Gastrocnemius medialis (tissue), 4 donors: ENCODE results near the gene HSPG2. TPM values are rescaled to one million over a fixed set of nuclear protein-coding genes. Genes with fewer than 3 reads are reported as not detected.
A peak's percentile ranks its signal among the peaks of the same experiment; 100 is the strongest.
"Not testable (repeated sequence)": the region's sequence is repeated elsewhere in the genome, so short reads cannot be mapped to it uniquely, and the experiment has no call there.

Experiments
- ATAC-seq, 2 donors: fragments of 150-250 bp; one replicate each; pipeline ENCODE4 v1.9.1; 2016
- DNase-seq, 2 donors: peaks; one replicate each; pipeline ENCODE4 v3.0.0-alpha.2; 2019
- H3K27ac ChIP-seq, 4 donors: fragments of 200-600 bp; sonication (generic); 1 replicate in 1 of 4; 2 replicates in 3 of 4; pipeline ENCODE4 v1.5.1; 2016 to 2018; ENCODE audit warnings: mild to moderate bottlenecking in 2 of 4, moderate library complexity in 1 of 4
- H3K27me3 ChIP-seq, 3 donors: fragments of 200-600 bp; sonication (generic) in 2 of 3; 1 replicate in 1 of 3; 2 replicates in 2 of 3; pipeline versions ENCODE4 v1.5.1 to v1.6.0; 2016 to 2019; ENCODE audit warnings: mild to moderate bottlenecking in 1 of 3, moderate library complexity in 1 of 3
- H3K36me3 ChIP-seq, 2 donors: fragments of 200-600 bp; sonication (generic) in 1 of 2; one replicate each; pipeline ENCODE4 v1.5.1; 2017 to 2018
- H3K4me1 ChIP-seq, 2 donors: fragments of 200-600 bp; sonication (generic) in 1 of 2; one replicate each; pipeline ENCODE4 v1.5.1; 2016 to 2017; ENCODE audit warnings: mild to moderate bottlenecking in 2 of 2
- H3K4me3 ChIP-seq, 4 donors: fragments of 200-600 bp; sonication (generic) in 3 of 4; 1 replicate in 1 of 4; 2 replicates in 3 of 4; pipeline ENCODE4 v1.5.1; 2016 to 2019; ENCODE audit warnings: mild to moderate bottlenecking in 2 of 4
- H3K9me3 ChIP-seq, 3 donors: fragments of 200-600 bp; sonication (generic) in 2 of 3; 1 replicate in 1 of 3; 2 replicates in 2 of 3; pipeline ENCODE4 v1.5.1; 2016 to 2019
- CTCF ChIP-seq, 5 experiments: fragments of 450-650 bp in 3 of 5; fragments of 200-600 bp in 2 of 5; sonication (generic) in 2 of 5; IDR thresholded peaks in 4 of 5; conservative IDR thresholded peaks in 1 of 5; 1 replicate in 4 of 5; 2 replicates in 1 of 5; pipeline ENCODE4 v1.5.1; 2016 to 2019; ENCODE audit warnings: antibody characterized with exemption in 5 of 5, mild to moderate bottlenecking in 3 of 5, moderate library complexity in 3 of 5
- POLR2A ChIP-seq, 2 donors: fragments of 450-650 bp; IDR thresholded peaks; one replicate each; pipeline ENCODE4 v1.6.1; 2017; ENCODE audit warnings: antibody characterized with exemption in 2 of 2, mild to moderate bottlenecking in 2 of 2, moderate library complexity in 2 of 2
- in situ Hi-C, 4 donors: fragments of 200-750 bp; cut with MboI; loops; one replicate each; pipeline versions ENCODE4 v1.15.0 to v1.8.0; 2017; ENCODE audit warnings: low sequenced_read_pairs in 4 of 4
- intact Hi-C: fragments of 100-400 bp; cut with DNase I; formaldehyde crosslinking; loops from one replicate; pipeline ENCODE4 v1.15.1; 2023; ENCODE audit warnings: low total_unique reads
- total RNA-seq, 4 donors: library from RNA; depleted of rRNA; stranded (reverse); fragments of >200 nt; gene quantifications; one replicate each; pipeline versions ENCODE4 v1.1.0 to v1.2.3, GENCODE V29; 2016

HSPG2 gene
- total RNA-seq, 4 donors from 2014 or later = 68.9 to 108 (median 83.5) TPM

- in situ Hi-C loops = no loop called here
- H3K27me3 ChIP-seq = no peaks in the 10 kb centered on the region
- DNase-seq (no peak), ATAC-seq (no peak)
- TF ChIP-seq POLR2A (IDR thresholded peaks at IDR 0.05) = no peak
- no peak for TF ChIP-seq CTCF (IDR thresholded peaks at IDR 0.05 in 4 of 5, conservative IDR thresholded peaks at IDR 0.05 in 1 of 5)
- intact Hi-C loops = no loop called here
- no peak overlapping the region for H3K4me3 ChIP-seq
- peak overlapping the region; percentile 76 to 89 (median 88) for H3K27ac ChIP-seq
- H3K9me3 ChIP-seq = no peaks in the 10 kb centered on the region
- peaks cover 51 to 83% of the 10 kb centered on the region in 2 donors for H3K4me1 ChIP-seq
- H3K36me3 ChIP-seq = no peaks in the 10 kb centered on the region
Measured at GRCh38 chr1:21921100-21921875, 15.8 kb downstream of the HSPG2 start.

- Histone ChIP-seq H3K27me3 (no peaks in the 10 kb centered on the region), H3K9me3 (no peaks in the 10 kb centered on the region), H3K4me3 (no peak overlapping the region), H3K36me3 (no peaks in the 10 kb centered on the region), H3K4me1 (peaks cover 48 to 83% of the 10 kb centered on the region in 2 donors), H3K27ac (peak overlapping the region; percentile 76 to 89 (median 88))
- ATAC-seq (peak in 1 of 2 donors; percentile 50), DNase-seq (no peak)
- no peak for TF ChIP-seq CTCF (IDR thresholded peaks at IDR 0.05 in 4 of 5, conservative IDR thresholded peaks at IDR 0.05 in 1 of 5)
- intact Hi-C loops (no loop called here), in situ Hi-C loops (no loop called here)
Measured at GRCh38 chr1:21919520-21919919, 17.6 kb downstream of the HSPG2 start.

- Histone ChIP-seq H3K27ac (peak overlapping the region; percentile 32 to 47 (median 38)), H3K4me1 (peaks cover 52 to 83% of the 10 kb centered on the region in 2 donors)
- intact Hi-C loops, H3K9me3 ChIP-seq, H3K4me3 ChIP-seq, H3K27me3 ChIP-seq, DNase-seq, in situ Hi-C loops, H3K36me3 ChIP-seq, ATAC-seq: not testable (repeated sequence)
Measured at GRCh38 chr1:21917239-21917631, 19.9 kb downstream of the HSPG2 start.

GRCh38 chr1:21916447-21917238 is 20.5 kb downstream of the HSPG2 start:
- H3K9me3 ChIP-seq = no peaks in the 10 kb centered on the region
- H3K27ac ChIP-seq = peak overlapping the region; percentile 87 to 94 (median 90)
- no peaks in the 10 kb centered on the region for H3K27me3 ChIP-seq
- intact Hi-C loops (no loop called here), in situ Hi-C loops (no loop called here)
- DNase-seq = no peak
- H3K4me1 ChIP-seq = peaks cover 58 to 83% of the 10 kb centered on the region in 2 donors
- H3K36me3 ChIP-seq = no peaks in the 10 kb centered on the region
- TF ChIP-seq POLR2A (IDR thresholded peaks at IDR 0.05) = no peak
- TF ChIP-seq CTCF (IDR thresholded peaks at IDR 0.05 in 4 of 5, conservative IDR thresholded peaks at IDR 0.05 in 1 of 5) = no peak
- no peak overlapping the region for H3K4me3 ChIP-seq
- no peak for ATAC-seq
